GM12865 (cell line): ENCODE data around the gene FAM13A.

Experiments used
- DNase-seq: peaks from one replicate; pipeline ENCODE4 v3.0.0; 2010; ENCODE audit warnings: low read depth
- H3K4me3 ChIP-seq: 2 replicates; pipeline ENCODE4 v1.5.1; 2011; ENCODE audit warnings: mild to moderate bottlenecking, low read depth, low read length, control low read depth
- CTCF ChIP-seq: IDR thresholded peaks from 2 replicates; pipeline ENCODE4 v1.5.1; 2011; ENCODE audit warnings: low read length, control low read depth, low read depth, inconsistent platforms; ENCODE audit not compliant: insufficient read depth; ENCODE audit errors: missing control alignments

Gene FAM13A

GRCh38 chr4:88735564-88735963, 321.4 kb downstream of the FAM13A start:
- TF ChIP-seq CTCF, result no peak
- no peak for DNase-seq
- H3K4me3 ChIP-seq, result no peak overlapping the region

GRCh38 chr4:88734403-88734949, 322.5 kb downstream of the FAM13A start:
- H3K4me3 ChIP-seq, result no peak overlapping the region
- TF ChIP-seq CTCF, result no peak
- DNase-seq, result no peak

GRCh38 chr4:88732714-88733368, 324.1 kb downstream of the FAM13A start:
- H3K4me3 ChIP-seq, result no peak overlapping the region
- no peak for TF ChIP-seq CTCF
- DNase-seq, result no peak

- H3K4me3 ChIP-seq, result no peak overlapping the region
- DNase-seq, result no peak
- no peak for TF ChIP-seq CTCF
These were observed 325.6 kb downstream of the FAM13A start for GRCh38 chr4:88731381-88731780.

GRCh38 chr4:88730811-88731210, 326.2 kb downstream of the FAM13A start:
- DNase-seq, result no peak
- no peak overlapping the region for H3K4me3 ChIP-seq
- no peak for TF ChIP-seq CTCF

DNA sequence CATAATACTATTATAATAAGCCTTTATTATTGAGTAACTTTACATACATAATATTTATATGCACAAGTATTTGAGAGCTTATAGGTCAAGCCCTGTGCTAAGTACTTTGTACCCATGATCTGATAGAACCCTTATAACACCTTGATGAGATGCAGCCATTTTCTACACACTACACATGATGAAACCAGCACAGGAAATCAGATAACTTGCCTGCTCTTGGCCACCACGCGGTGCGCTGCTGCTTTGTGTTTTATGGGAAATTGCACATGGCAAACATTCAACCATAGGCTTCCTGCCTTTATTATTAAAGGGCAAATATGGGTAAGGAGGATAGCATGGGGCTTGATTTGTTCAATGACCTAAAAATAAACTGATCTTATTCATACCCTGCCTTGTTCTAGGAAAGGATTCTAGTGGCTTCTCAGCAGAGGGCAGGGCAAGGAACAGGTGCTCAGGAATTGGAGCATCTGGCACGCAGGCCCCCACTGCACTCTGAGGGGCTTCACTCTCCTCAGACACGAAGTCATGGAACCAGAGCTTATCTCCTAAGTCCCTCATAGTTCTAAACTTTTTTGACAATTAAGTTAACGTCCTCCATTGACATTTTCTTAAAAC, 327.7 kb downstream of the FAM13A start:
- H3K4me3 ChIP-seq, result no peak overlapping the region
- DNase-seq, result no peak
- TF ChIP-seq CTCF, result no peak
